NCI-H748 (cell line): Measurements from ENCODE around the gene DEFB127.
"Not testable (repeated sequence)": the region's sequence is repeated elsewhere in the genome, so short reads cannot be mapped to it uniquely, and the experiment has no call there.

Experiments used
- DNase-seq: peaks from one replicate; lab custom pipeline; 2025; ENCODE audit not compliant: unreplicated experiment; lab: John Stamatoyannopoulos, UW

DEFB127 gene

GRCh38 chr20:157154-157553 lies at the start of gene DEFB127:
TSS of gene DEFB127 (plus strand) at chr20:157454. CDS start at chr20:157545, 91 bp downstream.
- DNase-seq: no peak

- DNase-seq: no peak
These were observed 44.9 kb upstream of the DEFB127 start for GRCh38 chr20:112396-112795.

GRCh38 chr20:117518-117917 lies 39.7 kb upstream of the DEFB127 start:
- no peak for DNase-seq

- DNase-seq: peak; percentile 90
These were observed 27.4 kb upstream of the DEFB127 start for GRCh38 chr20:129786-130323.

- DNase-seq: peak; percentile 90
These were observed 19.4 kb upstream of the DEFB127 start for GRCh38 chr20:137668-138490.

GRCh38 chr20:142290-142689 lies 15.0 kb upstream of the DEFB127 start, which contains the start of gene DEFB126:
TSS of gene DEFB126 (plus strand) at chr20:142590. CDS start at chr20:142629, 39 bp downstream.
- DNase-seq: no peak

GRCh38 chr20:145877-146276 lies 11.4 kb upstream of the DEFB127 start:
- no peak for DNase-seq

- no peak for DNase-seq
These were observed 5.1 kb upstream of the DEFB127 start for GRCh38 chr20:152131-152530.

- DNase-seq: no peak
These were observed 7.4 kb downstream of the DEFB127 start for GRCh38 chr20:164618-165017.

- DNase-seq: no peak
These were observed 11.6 kb downstream of the DEFB127 start for GRCh38 chr20:168876-169275.

- no peak for DNase-seq
These were observed 27.0 kb downstream of the DEFB127 start for GRCh38 chr20:184288-184687.

GRCh38 chr20:187733-188132 lies 30.5 kb downstream of the DEFB127 start:
- no peak for DNase-seq

- DNase-seq: no peak
These were observed 32.4 kb downstream of the DEFB127 start, which contains the start of gene DEFB128 for GRCh38 chr20:189611-190010. TSS of gene DEFB128 (minus strand) at chr20:189711. CDS start at chr20:189623, 88 bp downstream.

- DNase-seq: no peak
These were observed 41.0 kb downstream of the DEFB127 start for GRCh38 chr20:198225-198624.

GRCh38 chr20:199996-200395 lies 42.7 kb downstream of the DEFB127 start:
- DNase-seq: no peak

- DNase-seq: not testable (repeated sequence)
These were observed 46.4 kb downstream of the DEFB127 start for GRCh38 chr20:203630-204029.
